ENCODE measurements around the gene CCR3. TPM values are rescaled to one million over a fixed set of nuclear protein-coding genes. Genes with fewer than 3 reads are reported as not detected.

CCR3 gene
- total RNA-seq, 1 donor from 2014 or later: not detected

DNA sequence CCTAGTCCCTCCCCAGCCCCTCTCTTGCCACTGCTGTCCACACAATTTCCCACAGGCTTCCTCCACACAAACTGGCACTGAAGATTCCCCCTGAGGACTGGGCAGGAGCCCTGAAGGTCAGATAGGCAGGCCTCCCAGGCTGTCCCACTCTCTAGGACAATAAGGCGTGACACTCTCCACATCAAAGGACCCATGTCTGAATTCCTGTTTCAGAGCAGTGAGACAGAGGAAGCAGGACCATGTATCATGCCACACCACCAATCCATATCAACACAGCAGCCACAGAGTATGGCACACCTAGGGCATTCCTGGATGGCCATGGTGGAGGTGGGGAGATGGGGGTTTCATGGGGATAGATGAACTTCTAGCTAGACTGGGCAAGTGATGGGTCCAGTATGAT is 20.3 kb upstream of the CCR3 start:
- no peak for DNase-seq

DNA sequence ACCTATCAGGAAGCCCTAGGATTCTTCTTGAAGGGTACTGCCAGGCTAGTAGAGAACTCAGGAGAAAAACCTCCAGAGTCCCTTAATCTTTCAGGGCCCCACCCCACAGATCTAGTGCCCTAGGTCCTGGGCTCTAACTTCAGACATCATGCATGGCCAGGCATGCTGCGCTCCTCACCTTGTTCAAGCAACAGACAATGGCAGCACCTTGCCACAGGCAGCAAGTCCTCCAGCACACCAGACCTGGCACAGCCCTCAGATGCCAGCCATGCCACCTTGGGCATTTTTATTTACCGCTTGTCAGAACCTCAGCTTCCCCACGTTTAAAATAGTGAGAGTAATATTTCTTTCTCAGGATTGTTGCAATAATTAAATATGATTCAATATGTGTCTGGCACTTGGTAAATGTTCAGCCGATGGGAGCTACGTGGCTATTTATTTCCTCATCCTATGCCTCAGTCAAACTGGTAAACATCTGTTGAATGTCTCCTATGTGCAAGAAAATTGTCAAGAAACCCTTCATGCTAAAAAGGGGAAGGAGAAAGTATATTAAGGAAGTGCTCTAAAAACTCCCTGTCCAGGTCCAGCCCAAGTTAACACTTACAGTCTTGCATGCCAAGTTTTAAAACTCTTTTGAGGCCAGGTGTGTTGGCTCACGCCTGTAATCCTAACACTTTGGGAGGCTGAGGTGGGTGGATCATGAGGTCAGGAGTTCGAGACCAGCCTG is 19.7 kb upstream of the CCR3 start:
- DNase-seq: no peak

DNA sequence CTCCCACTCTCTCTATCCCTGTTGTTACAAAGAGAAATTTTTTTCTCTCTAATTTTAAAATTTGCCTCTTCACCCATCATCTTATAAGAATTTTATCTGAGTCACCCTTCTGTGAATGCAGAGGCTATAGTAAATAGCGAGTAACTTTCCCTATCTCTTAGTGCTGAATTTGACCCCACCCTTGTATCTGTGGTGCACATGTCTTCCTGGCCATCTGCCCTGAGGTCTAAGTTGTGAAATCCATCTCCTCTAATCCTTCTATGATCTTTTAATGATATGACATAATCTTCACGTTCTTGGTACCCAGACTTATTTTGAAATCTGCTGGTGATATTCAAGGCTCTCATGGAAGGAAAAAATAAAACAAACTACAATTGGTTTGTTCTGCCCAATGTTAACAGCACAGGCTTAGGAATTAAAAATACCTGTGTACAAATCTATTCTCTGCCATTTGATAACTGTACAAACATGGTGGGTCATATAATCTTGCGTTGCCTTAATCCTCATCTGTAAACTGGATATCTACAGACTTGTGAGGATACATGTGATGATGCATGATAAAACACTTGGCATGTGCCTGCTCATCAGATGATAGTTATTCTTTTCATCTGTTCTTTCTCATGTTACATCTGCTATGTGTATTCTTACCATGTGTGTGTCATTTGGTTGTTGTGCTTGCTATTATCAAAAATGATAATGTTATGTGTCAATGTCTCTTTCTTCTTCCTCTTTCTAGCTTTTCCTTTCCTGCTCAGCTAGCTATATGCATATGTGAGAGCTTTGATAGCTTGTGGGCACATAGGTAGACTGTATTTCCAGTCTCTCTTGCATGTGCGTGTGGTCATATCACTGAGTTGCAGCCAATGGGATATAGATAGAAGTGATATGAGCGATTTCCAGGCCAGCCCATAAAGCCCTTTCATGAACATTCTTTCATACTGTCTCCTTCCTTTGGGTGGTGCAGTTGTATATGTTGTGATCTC is 13.7 kb upstream of the CCR3 start:
- DNase-seq: no peak

DNA sequence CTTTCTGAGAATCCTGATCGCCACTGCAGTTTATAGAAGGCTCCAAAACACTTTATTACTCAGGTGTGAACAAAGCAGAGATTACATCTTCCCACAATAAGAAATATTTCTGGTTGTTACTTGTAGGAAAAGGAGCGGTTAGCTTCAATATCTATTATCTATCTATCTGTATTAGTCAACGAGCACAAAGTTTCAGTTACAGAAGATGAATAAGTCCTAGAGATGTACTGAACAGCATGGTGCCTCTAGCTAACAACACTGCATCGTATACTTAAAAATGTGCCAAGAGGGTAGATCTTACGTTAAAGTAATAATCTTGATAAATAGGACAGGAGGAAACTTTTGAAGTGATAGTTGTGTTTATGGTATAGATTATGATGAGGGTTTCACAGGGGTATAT is 10.9 kb upstream of the CCR3 start:
- DNase-seq: no peak

DNA sequence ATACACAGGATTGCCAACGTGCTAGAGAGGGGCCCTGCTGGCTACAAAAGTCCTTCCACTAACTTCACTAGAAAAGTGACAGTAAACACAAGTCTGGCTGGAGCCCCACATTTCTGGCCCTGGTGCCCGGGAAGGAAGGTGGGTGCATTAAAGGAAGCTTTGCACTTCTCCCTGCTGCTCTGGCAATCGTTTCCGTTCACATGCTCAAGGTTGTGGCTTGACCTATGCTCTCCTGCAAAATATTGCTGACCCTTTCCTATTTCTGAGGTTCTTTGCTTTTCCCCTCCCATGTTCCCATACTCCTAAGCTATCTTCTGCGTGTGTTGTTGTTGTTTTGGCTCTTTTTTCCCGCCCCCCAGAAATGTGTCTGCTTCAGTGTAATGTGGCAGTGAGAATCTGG is 9.1 kb upstream of the CCR3 start:
- no peak for DNase-seq

DNA sequence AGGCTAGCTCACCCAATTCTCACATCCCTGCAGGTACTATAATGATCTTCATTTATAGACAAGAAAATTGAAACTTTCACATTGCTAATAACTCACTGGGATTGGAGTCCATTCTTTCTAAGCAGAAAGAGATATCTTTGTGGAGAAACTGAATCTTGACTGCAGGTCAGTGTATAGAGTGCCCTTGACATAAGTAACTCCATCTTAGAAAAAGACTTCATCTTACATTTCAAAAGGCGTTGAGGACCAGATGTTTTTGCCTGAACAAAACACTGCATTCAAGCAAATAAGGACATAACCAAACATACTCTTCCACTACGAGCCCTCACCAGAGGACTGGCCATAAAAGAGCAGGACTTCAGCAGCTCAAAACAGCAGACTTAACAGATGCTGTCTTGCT is 6.8 kb upstream of the CCR3 start:
- no peak for DNase-seq

DNA sequence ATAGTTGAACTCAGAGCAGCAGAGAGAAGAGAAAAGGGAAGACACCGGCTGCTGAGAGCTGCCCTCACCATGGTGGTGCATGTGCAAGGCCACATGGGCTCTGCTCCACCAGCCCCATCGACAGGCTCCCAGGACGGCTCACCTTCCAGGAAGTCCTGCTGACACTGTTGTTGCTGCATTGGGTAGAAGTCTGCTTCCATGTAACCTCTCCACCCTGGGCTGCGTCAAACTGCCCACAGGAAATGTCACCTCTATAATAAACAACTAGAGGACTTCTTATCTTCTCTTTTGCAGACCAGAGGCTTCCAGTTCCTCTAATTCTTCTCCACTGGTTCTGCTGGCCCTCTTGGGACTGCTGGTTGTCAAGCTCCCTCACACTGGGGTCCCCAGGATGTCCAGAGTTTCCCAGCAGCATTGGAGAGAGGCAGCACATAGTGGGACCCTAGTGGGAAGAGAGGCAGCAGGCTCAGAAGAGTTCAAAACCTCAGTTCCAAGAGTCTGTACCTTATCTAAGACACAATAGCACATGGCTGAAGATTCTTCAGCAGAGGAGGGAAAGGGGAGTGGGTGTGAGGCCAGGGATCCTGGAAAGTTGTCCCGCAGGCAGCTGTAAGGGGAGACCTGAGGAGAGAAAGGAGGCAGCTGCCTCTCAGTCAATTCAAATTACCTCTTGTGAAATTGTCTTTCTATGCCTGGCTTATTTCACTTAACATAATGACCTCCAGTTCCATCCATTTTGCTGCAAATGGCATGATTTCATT is 5.8 kb upstream of the CCR3 start:
- no peak for DNase-seq

- DNase-seq: no peak
Observed at GRCh38 chr3:46238386-46238785, 3.9 kb upstream of the CCR3 start.

GRCh38 chr3:46239301-46239938 is 2.8 kb upstream of the CCR3 start:
- DNase-seq: no peak

GRCh38 chr3:46239952-46240351 is 2.3 kb upstream of the CCR3 start:
- DNase-seq: no peak

DNA sequence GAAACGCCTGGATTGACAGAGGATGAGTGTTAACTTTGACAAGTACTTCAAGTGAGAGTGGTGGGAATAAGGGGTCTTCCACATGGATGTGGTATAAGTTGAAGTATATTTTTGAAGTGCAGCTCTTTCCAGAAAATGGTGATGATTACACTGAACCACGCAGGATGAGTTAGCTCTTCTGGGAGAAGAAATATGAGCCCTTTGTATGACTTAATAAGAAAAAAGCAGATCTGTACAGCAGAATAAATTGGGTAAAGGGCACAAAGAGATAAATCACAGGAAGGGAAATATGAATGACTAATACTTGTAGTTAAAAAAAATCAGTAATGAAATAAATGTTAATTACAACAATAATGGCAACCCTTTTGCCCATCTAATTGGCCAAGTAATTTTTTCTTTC is 1.3 kb downstream of the CCR3 start:
- DNase-seq: no peak

DNA sequence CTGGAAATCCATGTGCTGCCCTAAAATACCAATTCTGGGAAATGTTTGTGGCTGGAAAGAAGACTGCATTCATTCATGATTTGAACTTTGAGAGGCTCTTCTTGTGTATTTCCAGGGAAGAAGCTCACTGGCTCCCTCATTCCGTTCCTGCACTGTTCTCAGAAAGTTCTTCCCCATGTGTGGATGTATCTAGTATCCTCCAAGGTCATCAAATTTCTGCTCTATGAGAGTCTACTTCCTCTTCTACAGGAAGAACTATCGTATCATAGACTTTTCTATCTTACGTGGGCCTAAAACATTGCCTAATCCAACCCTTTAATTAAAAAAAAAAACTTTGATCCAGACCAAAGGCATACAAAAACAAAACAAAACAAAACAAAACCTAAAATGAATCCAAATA is 2.9 kb downstream of the CCR3 start:
- DNase-seq: no peak

- DNase-seq: no peak
Observed at GRCh38 chr3:46252980-46253379, 10.7 kb downstream of the CCR3 start.

DNA sequence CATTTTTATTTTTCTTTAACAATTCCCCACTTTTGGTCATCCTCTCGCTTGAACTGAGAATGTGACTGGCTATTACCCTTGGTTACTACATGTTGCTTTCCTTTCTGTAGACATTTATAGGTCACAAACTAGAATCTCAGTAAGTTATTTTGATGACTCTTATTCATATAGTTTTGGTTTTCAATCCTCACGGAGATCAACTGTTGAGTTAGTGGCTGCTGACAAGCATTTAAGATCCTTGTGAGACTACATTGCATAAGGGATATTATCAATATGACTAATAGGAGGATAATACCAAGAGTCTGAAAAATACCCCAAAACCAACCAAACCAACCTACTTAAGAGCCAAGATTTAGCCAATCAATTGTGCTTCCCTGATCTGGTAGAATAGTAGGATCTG is 16.3 kb downstream of the CCR3 start:
- no peak for DNase-seq

DNA sequence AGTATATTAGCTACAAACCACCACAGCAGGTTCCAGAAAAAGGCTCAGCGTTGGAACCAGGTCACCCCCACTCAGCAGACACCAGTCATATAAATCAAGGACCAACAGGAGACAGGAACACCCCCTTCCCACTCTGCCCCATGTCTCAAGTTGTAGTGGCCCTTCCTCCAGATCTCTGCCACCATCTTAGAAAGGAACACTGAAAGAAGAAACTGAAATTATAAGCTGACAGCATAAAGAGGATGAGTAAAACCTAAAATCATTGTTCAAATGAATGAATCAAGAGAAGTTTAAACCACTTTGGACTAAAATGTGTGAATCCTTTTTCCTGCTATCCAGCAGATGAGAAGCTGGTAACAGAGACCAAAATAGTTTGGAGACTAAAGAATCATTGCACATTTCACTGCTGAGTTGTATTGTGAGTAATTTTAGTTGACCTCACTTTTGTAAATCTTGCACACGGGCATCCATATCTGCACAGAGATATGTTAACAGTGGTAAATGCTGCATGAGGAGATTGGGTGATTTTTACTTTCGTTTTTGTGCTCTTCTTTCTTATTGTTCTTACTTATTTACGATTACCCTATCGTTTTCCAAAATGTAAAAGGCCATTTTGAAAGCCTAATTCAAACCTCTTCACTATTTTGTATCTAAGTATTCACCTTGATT is 19.8 kb downstream of the CCR3 start:
- DNase-seq: no peak

DNA sequence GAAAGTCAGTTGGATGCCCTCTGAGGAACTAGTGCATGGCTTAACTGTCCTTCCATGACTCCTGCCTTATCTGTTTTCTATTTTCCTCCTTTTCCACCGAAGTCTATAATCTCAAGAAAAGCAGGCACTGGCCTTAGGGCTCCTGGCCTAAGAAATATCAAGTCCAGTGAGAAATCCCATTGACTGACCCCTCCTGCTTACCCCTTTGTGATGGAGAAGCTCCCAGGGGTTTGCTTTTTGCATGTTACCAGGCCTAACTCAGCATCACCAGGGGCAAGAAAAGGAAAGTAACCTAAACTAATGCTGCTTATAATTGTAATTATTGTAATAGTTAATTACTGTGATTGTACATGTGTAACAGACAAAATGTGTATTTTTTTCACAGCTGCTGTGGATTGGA is 21.7 kb downstream of the CCR3 start:
- no peak for DNase-seq

GRCh38 chr3:46266598-46266997 is 24.3 kb downstream of the CCR3 start:
- peak; percentile 17 for DNase-seq

- no peak for DNase-seq
Observed at GRCh38 chr3:46269556-46269955, 27.3 kb downstream of the CCR3 start.

DNA sequence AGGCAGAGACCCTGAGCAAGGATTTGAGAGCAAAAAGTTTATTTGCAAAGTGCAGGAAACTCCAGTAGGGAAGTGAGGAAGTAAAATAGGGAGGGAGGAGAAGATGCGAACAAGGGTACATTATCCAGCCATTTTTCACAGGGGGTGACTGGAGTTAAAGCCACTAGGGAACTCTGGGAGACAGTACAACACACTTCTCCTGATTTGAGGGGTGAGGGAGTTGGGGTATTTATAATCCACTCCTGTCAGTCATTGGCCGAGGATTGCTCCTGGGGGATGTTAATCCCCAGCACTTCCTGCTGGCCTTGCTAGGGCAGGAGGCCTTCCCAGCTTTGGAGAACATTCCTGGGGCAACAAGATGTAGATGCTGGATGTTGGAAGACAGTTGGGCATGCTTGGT is 28.2 kb downstream of the CCR3 start:
- DNase-seq: no peak

GRCh38 chr3:46271209-46271745 is 29.0 kb downstream of the CCR3 start:
- no peak for DNase-seq

DNA sequence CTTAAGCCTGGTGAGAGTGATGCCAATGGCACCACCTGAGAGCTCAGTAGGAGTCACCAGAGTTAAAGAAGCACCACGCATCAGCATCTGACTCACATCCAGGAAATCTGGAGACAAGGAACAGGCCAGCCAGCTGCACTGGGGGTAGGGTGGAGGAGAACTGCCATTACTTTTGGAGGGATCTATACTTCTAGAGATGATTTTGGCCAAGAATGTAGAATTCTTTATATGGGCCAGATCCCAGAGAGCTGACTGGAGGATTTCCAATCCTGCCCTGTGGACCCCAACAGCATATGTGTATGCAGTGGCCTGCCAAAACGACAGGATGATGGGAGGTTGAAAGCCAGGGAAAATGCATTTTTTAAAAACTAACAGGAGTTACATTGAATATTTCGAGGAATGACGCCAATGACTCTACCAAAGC is 29.8 kb downstream of the CCR3 start:
- DNase-seq: no peak

Data from dermis blood vessel endothelial cell (primary cell).